AG09319 (cell line): ENCODE results near the gene LSM4.
"Not testable (repeated sequence)": the region's sequence is repeated elsewhere in the genome, so short reads cannot be mapped to it uniquely, and the experiment has no call there.

Experiments
- DNase-seq: peaks from one replicate; pipeline ENCODE4 v3.0.0-alpha.2; 2010; ENCODE audit warnings: low read depth; ENCODE audit errors: extremely low read depth
- TF ChIP-seq, protein P1 (sequence below): IDR thresholded peaks from 2 replicates; pipeline ENCODE4 v1.5.1; 2011; ENCODE audit warnings: low read depth, mild to moderate bottlenecking, inconsistent platforms, low read length, moderate library complexity

LSM4 gene

DNA sequence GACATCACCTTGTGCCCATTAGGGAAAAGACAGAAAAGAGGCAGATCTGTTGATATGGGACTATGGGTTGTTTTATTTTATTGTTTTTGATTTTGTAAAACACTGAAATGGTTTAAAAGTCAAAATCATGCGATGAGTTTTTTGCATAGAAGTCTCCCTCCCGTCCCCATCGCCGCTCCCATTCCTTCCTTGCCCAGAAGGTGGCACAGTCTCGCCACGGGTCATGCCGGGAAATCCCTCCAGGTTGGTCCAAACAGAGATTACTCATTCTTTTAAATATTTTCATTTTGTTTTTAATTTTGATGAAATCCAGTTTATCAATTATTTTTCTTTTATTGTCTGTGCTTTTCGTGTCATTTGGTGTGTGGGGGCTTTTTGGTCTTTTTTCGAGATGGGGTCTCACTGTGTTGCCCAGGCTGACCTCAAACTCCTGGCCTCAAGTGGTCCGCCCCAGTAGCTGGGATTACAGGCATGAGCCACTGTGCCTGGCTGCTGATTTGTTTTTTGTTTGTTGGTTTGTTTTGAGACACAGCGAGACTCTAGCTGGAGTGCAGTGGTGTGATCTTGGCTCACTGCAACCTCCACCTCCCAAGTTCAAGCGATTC is 26.8 kb upstream of the LSM4 start:
- DNase-seq = no peak
- TF ChIP-seq, protein P1, sequence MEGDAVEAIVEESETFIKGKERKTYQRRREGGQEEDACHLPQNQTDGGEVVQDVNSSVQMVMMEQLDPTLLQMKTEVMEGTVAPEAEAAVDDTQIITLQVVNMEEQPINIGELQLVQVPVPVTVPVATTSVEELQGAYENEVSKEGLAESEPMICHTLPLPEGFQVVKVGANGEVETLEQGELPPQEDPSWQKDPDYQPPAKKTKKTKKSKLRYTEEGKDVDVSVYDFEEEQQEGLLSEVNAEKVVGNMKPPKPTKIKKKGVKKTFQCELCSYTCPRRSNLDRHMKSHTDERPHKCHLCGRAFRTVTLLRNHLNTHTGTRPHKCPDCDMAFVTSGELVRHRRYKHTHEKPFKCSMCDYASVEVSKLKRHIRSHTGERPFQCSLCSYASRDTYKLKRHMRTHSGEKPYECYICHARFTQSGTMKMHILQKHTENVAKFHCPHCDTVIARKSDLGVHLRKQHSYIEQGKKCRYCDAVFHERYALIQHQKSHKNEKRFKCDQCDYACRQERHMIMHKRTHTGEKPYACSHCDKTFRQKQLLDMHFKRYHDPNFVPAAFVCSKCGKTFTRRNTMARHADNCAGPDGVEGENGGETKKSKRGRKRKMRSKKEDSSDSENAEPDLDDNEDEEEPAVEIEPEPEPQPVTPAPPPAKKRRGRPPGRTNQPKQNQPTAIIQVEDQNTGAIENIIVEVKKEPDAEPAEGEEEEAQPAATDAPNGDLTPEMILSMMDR = peak; percentile 92

DNA sequence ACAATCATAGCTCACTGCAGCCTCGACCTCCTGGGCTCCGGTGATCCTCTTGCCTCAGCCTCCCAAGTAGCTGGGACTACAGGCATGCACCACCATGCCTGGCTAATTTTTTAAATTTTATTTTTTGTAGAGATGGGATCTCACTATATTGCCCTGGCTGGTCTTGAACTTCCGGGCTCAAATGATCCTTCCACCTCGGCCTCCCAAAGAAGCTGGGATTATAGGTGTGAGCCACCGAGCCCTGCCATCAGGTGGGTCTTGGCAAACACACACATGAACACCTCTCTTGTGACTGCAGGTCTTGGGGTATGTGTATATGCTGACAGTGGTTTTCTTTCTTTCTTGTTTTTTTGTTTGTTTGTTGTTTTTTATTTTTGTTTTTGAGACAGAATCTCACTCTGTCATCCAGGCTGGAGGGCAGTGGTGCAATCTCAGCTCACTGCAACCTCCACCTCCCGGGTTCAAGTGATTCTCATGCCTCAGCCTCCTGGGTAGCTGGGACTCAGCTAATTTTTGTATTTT is 26.0 kb upstream of the LSM4 start:
- DNase-seq = not testable (repeated sequence)

DNA sequence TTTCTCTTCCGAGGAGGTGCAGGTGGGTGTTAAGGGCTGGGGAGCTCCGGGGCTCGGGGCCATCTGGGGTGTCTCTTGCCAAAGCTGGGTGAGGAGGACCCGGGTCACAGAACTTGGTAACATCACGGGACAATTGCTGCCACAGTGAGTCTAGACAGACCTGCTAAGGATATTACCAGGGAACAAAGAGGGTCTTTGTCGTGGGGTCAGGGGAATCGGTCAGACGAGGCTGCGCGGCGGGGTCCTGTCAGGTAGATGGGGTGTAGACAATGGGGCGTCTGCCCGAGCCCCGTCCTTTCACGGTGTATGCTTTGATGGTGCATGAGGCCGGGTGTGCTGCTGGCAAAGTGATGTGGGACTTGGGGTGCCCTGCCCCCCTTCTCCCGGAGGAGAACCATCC is 25.3 kb upstream of the LSM4 start:
- no peak for DNase-seq
- TF ChIP-seq, protein P1 = no peak

DNA sequence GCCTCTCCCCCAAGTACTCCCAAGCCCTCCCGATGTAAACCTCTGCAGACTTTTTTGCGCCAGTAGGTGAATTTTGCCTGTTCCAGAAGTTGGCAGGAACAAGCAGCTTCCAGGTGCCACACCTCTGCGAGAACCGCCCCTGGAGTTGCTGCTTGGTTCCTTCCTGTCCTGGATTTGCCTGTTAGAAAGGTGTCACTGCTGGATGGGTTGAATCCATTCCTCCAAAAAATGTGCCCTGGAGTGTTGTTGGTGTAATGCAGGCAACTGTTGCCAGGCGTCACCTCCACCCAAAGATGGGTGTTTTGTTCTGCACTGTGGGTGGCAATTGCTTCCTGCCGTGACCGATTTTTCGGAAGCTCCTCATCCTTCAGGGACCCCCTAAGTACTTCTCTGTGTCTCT is 23.2 kb upstream of the LSM4 start:
- TF ChIP-seq, protein P1 = no peak
- DNase-seq = no peak

DNA sequence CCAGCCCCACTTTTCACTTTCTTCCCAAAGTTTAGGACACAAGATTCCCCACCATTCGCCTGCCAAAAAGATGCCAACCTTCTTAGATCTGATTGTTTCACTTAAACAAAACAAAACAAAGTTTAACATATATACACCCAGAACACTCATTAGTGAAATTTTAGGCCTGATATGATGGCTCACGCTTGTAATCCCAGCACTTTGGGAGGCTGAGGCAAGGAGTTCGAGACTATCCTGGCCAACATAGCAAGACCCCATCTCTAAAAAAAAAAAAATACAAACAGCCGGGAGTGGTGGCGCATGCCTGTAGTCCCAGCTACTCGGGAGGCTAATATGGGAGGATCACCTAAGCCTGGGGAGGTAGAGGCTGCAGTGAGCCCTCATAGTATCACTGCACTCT is 22.4 kb upstream of the LSM4 start:
- TF ChIP-seq, protein P1 = no peak
- DNase-seq = no peak

DNA sequence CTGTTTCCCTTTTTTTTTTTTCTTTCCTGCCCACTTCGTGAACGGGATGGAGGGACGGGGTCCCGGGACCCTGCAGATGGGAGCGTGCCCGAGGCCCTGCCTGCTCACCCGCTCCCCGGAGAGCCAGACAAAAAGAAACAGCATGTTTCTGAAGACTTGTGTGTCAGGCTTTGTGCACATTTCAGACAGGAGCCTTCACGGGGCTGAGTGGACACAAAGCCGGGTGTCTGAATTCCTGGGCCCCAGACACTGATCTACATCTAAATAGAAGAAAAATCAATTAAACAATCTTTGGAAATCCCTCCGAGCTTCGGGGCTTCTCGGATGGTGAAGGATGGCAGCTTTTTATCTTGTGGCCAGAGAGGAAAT is 21.7 kb upstream of the LSM4 start:
- no peak for DNase-seq
- TF ChIP-seq, protein P1 = no peak

DNA sequence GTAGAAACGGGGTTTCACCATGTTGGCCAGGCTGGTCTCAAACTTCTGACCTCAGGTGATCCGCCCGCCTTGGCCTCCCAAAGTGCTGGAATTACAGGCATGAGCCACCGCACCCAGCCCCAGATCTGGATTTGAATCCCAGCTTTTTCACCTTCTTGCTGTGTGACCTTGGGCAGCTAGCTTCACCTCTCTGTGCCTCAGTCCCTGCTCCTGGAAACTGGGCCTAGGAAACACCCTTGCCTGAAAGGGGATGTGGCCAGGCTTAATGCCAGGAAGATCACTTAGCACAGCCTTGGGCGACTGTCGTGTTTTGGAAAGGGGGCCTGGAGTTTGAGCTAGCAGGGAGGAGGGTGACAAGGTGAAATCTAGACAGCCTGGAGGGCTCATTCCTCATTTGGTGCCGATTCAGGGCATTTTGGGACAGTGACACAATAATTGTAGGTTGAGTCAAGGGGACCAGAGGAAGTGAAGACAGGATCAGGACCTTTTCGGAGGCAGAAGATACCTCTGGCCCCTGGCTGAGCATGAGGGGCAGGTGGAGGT is 19.3 kb upstream of the LSM4 start:
- DNase-seq = no peak
- TF ChIP-seq, protein P1 = no peak
